Smooth muscle cell (in vitro differentiated cells): ENCODE measurements around the gene PLXDC2. TPM values are rescaled to one million over a fixed set of nuclear protein-coding genes. Genes with fewer than 3 reads are reported as not detected.

Experiments used
- DNase-seq: peaks from one replicate; lab custom pipeline; 2025; ENCODE audit not compliant: unreplicated experiment; lab: John Stamatoyannopoulos, UW
- H2AFZ ChIP-seq: fragments of 200-600 bp; sonication (generic); 2 replicates; pipeline ENCODE4 v1.6.0; 2016; ENCODE audit warnings: antibody characterized with exemption, low read depth, mild to moderate bottlenecking
- H3F3A ChIP-seq: fragments of 200-600 bp; sonication (generic); 2 replicates; pipeline ENCODE4 v1.6.0; 2017; ENCODE audit warnings: antibody characterized with exemption, low read depth
- H3K27ac ChIP-seq: fragments of 200-600 bp; sonication (generic); 2 replicates; pipeline ENCODE4 v1.5.1; 2016; ENCODE audit warnings: low read depth, mild to moderate bottlenecking
- H3K27me3 ChIP-seq: fragments of 200-600 bp; sonication (generic); 2 replicates; pipeline ENCODE4 v1.6.1; 2016; ENCODE audit warnings: low read depth, mild to moderate bottlenecking
- H3K36me3 ChIP-seq: fragments of 200-600 bp; sonication (generic); 2 replicates; pipeline ENCODE4 v1.5.1; 2016; ENCODE audit warnings: low read depth
- H3K4me1 ChIP-seq: fragments of 200-600 bp; sonication (generic); 2 replicates; pipeline ENCODE4 v1.5.1; 2016; ENCODE audit warnings: low read depth
- H3K4me2 ChIP-seq: fragments of 200-600 bp; sonication (generic); 2 replicates; pipeline ENCODE4 v1.6.0; 2016; ENCODE audit warnings: mild to moderate bottlenecking
- H3K4me3 ChIP-seq: fragments of 200-600 bp; sonication (generic); 2 replicates; pipeline ENCODE4 v1.5.1; 2016; ENCODE audit warnings: mild to moderate bottlenecking
- H3K79me2 ChIP-seq: fragments of 200-600 bp; sonication (generic); 2 replicates; pipeline ENCODE4 v1.6.0; 2016; ENCODE audit warnings: low read depth, mild to moderate bottlenecking
- H3K9ac ChIP-seq: fragments of 200-600 bp; sonication (generic); 2 replicates; pipeline ENCODE4 v1.6.0; 2016; ENCODE audit warnings: low read depth
- H3K9me3 ChIP-seq: fragments of 200-600 bp; sonication (generic); replicated peaks from 2 replicates; pipeline ENCODE4 v1.5.1; 2016; ENCODE audit warnings: low read depth
- H4K20me1 ChIP-seq: fragments of 200-600 bp; sonication (generic); 2 replicates; pipeline ENCODE4 v1.6.0; 2016; ENCODE audit warnings: low read depth
- CTCF ChIP-seq: fragments of 200-600 bp; sonication (generic); IDR thresholded peaks from 2 replicates; pipeline ENCODE4 v1.5.1; 2017; ENCODE audit warnings: borderline replicate concordance, mild to moderate bottlenecking, antibody characterized with exemption; ENCODE audit not compliant: insufficient read depth, poor library complexity, severe bottlenecking
- WGBS: methylation state at CpG from one replicate; pipeline ENCODE4 v1.1.7; 2016; ENCODE audit warnings: low lambda C conversion rate; 5-methylcytosine and 5-hydroxymethylcytosine counted together
- polyA plus RNA-seq: library from polyadenylated mRNA; unstranded; fragments of >200 nt; fragmentation: Nextera tagmentation; extraction: Ambion mirVana; gene quantifications from 2 replicates; pipeline ENCODE4 v1.2.1, GENCODE V29; 2016
- total RNA-seq: library from RNA; depleted of rRNA; stranded (reverse); fragments of >200 nt; gene quantifications from 2 replicates; pipeline ENCODE4 v1.2.3, GENCODE V29; 2014

The PLXDC2 gene
- total and polyA plus RNA-seq, 2 experiments from 2014 or later: 7.3 to 24.9 TPM

DNA sequence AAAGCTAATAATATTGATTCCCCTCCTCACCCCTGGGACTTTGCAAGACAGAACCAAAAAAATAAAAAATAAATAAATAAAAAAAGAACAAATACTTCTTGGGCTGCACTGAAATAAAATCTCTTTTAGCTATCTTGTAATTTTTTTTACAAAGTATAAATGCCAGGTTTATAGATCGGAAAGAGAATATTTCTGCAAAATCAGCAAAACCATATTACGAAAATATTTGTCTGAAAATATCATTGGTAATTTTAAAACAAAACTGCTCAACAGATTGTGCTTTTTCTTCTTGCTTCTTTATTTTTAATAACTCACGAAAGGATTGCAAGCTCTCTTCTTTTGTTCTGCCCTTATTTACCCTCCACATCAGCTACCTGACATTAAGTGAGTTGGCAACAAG is 213.3 kb downstream of the PLXDC2 start:
- Histone ChIP-seq H3K27me3 (no peaks in the 10 kb centered on the region), H4K20me1 (no peaks in the 10 kb centered on the region), H2AFZ (no peak overlapping the region), H3K4me2 (no peak overlapping the region), H3K4me3 (no peak overlapping the region), H3F3A (no peaks in the 10 kb centered on the region), H3K9ac (no peak overlapping the region), H3K27ac (no peak overlapping the region), H3K4me1 (no peaks in the 10 kb centered on the region), H3K36me3 (no peaks in the 10 kb centered on the region), H3K79me2 (no peaks in the 10 kb centered on the region), H3K9me3 (no peaks in the 10 kb centered on the region)
- 94% methylated on average over 3 of the region's 3 CpGs for WGBS
- TF ChIP-seq CTCF: no peak
- no peak for DNase-seq

GRCh38 chr10:20033476-20033875 is 217.2 kb downstream of the PLXDC2 start:
- Histone ChIP-seq H3K9ac (no peak overlapping the region), H3K27me3 (no peaks in the 10 kb centered on the region), H3K79me2 (no peaks in the 10 kb centered on the region), H3K9me3 (no peaks in the 10 kb centered on the region), H2AFZ (no peak overlapping the region), H3K36me3 (no peaks in the 10 kb centered on the region), H4K20me1 (no peaks in the 10 kb centered on the region), H3K4me1 (no peaks in the 10 kb centered on the region), H3F3A (no peaks in the 10 kb centered on the region), H3K4me2 (no peak overlapping the region), H3K4me3 (no peak overlapping the region), H3K27ac (no peak overlapping the region)
- no peak for TF ChIP-seq CTCF
- 96% methylated on average over 4 of the region's 4 CpGs for WGBS
- DNase-seq: no peak

GRCh38 chr10:20034732-20035131 is 218.5 kb downstream of the PLXDC2 start:
- H3K79me2 ChIP-seq: no peaks in the 10 kb centered on the region
- TF ChIP-seq CTCF: no peak
- H3K36me3 ChIP-seq: no peaks in the 10 kb centered on the region
- no peaks in the 10 kb centered on the region for H3K27me3 ChIP-seq
- no peaks in the 10 kb centered on the region for H3K4me1 ChIP-seq
- no peak overlapping the region for H3K4me2 ChIP-seq
- no peaks in the 10 kb centered on the region for H3K9me3 ChIP-seq
- no peaks in the 10 kb centered on the region for H4K20me1 ChIP-seq
- H3K9ac ChIP-seq: no peak overlapping the region
- no peak overlapping the region for H2AFZ ChIP-seq
- DNase-seq: no peak
- WGBS: 96% methylated on average over 2 of the region's 2 CpGs
- no peak overlapping the region for H3K4me3 ChIP-seq
- H3K27ac ChIP-seq: no peak overlapping the region
- no peaks in the 10 kb centered on the region for H3F3A ChIP-seq

- DNase-seq: no peak
- Histone ChIP-seq H2AFZ (no peak overlapping the region), H3K79me2 (no peaks in the 10 kb centered on the region), H3K36me3 (no peaks in the 10 kb centered on the region), H3K4me3 (no peak overlapping the region), H3K4me2 (no peak overlapping the region), H3K27ac (no peak overlapping the region), H3K27me3 (no peaks in the 10 kb centered on the region), H4K20me1 (no peaks in the 10 kb centered on the region), H3K9me3 (no peaks in the 10 kb centered on the region), H3K4me1 (no peaks in the 10 kb centered on the region), H3F3A (no peaks in the 10 kb centered on the region), H3K9ac (no peak overlapping the region)
- no peak for TF ChIP-seq CTCF
- WGBS: 54% methylated on average over 6 of the region's 6 CpGs
Observed at GRCh38 chr10:20040012-20040411, 223.8 kb downstream of the PLXDC2 start.
